Natural killer cell (primary cell): ENCODE data around the gene GREB1. TPM values are rescaled to one million over a fixed set of nuclear protein-coding genes. Genes with fewer than 3 reads are reported as not detected.

Source experiments
- ATAC-seq, 3 donors: fragments of 150-1000 bp in 2 of 3; fragments of 200-7000 bp in 1 of 3; cut with Tn5 transposase; 1 replicate in 1 of 3; 2 replicates in 2 of 3; pipeline ENCODE4 v1.10.0; 2021; ENCODE audit warnings: mild to moderate bottlenecking in 2 of 3, moderate library complexity in 2 of 3
- DNase-seq, 2 donors: peaks; one replicate each; pipeline versions ENCODE4 v3.0.0 to v3.0.0-alpha.2; 2013 to 2021; ENCODE audit warnings: mixed read lengths in 1 of 2
- H3K27ac ChIP-seq: one replicate; pipeline ENCODE4 v1.5.1; 2013; ENCODE audit warnings: mild to moderate bottlenecking, low read length
- H3K27me3 ChIP-seq: one replicate; pipeline ENCODE4 v1.6.1; 2013; ENCODE audit warnings: low read length; ENCODE audit not compliant: control insufficient read depth, insufficient read depth
- H3K36me3 ChIP-seq: one replicate; pipeline ENCODE4 v1.6.1; 2013; ENCODE audit warnings: low read length; ENCODE audit not compliant: control insufficient read depth, insufficient read depth
- H3K4me1 ChIP-seq: one replicate; pipeline ENCODE4 v1.6.1; 2013; ENCODE audit warnings: low read length; ENCODE audit not compliant: control insufficient read depth, insufficient read depth
- H3K4me3 ChIP-seq: one replicate; pipeline ENCODE4 v1.5.1; 2013; ENCODE audit warnings: low read length
- H3K9me3 ChIP-seq: one replicate; pipeline ENCODE4 v1.6.1; 2013; ENCODE audit warnings: low read length; ENCODE audit not compliant: control insufficient read depth, insufficient read depth
- H3K27ac Mint-ChIP-seq, 2 donors: one replicate each; pipeline ENCODE4 v1.8.0; 2022; ENCODE audit warnings: mild to moderate bottlenecking in 2 of 2, mixed read lengths in 2 of 2, moderate library complexity in 1 of 2
- H3K27me3 Mint-ChIP-seq, 2 donors: one replicate each; pipeline ENCODE4 v1.8.0; 2022; ENCODE audit warnings: low read depth in 2 of 2, mixed read lengths in 2 of 2
- H3K36me3 Mint-ChIP-seq: one replicate; pipeline ENCODE4 v1.8.0; 2022; ENCODE audit warnings: mixed read lengths
- H3K4me1 Mint-ChIP-seq, 2 donors: one replicate each; pipeline ENCODE4 v1.8.0; 2022; ENCODE audit warnings: mixed read lengths in 2 of 2
- H3K4me3 Mint-ChIP-seq: one replicate; pipeline ENCODE4 v1.8.0; 2022; ENCODE audit warnings: mild to moderate bottlenecking, moderate library complexity, mixed read lengths
- H3K9me3 Mint-ChIP-seq, 2 donors: one replicate each; pipeline ENCODE4 v1.8.0; 2022; ENCODE audit warnings: mixed read lengths in 2 of 2
- CTCF ChIP-seq: fragments of 200-600 bp; IDR thresholded peaks from one replicate; pipeline ENCODE4 v1.8.0; 2022; ENCODE audit warnings: antibody characterized with exemption
- WGBS: methylation state at CpG from one replicate; pipeline ENCODE4 v1.1.7; 2013; ENCODE audit warnings: missing lambda C conversion rate; ENCODE audit not compliant: insufficient coverage; 5-methylcytosine and 5-hydroxymethylcytosine counted together
- intact Hi-C: fragments of 100-400 bp; cut with micrococcal nuclease; formaldehyde crosslinking; loops from one replicate; pipeline ENCODE4 v1.14.2; 2022
- total RNA-seq, 4 donors: library from RNA; stranded (reverse); fragments of 120-200 nt in 1 of 4; gene quantifications; one replicate each; pipeline versions ENCODE4 v1.2.3 to v1.2.4, GENCODE V29; 2013 to 2022

GREB1 gene
- total RNA-seq, 3 donors from 2014 or later (not counting 1 experiment from before 2014, with no cell fraction given), result 0.85 to 2.5 (median 2.4) TPM

- Mint-ChIP-seq H3K9me3 (no peaks in the 10 kb centered on the region), H3K27ac (no peak overlapping the region), H3K4me3 (no peak overlapping the region), H3K4me1 (peaks cover 0 to 2% of the 10 kb centered on the region in 2 donors), H3K36me3 (no peaks in the 10 kb centered on the region), H3K27me3 (no peaks in the 10 kb centered on the region)
- H3K27me3 ChIP-seq, result no peaks in the 10 kb centered on the region
- TF ChIP-seq CTCF, result no peak
- WGBS, result 90% methylated on average over 11 of the region's 11 CpGs
- no peak overlapping the region for H3K27ac ChIP-seq
- no peak overlapping the region for H3K4me3 ChIP-seq
- no peaks in the 10 kb centered on the region for H3K9me3 ChIP-seq
- ATAC-seq (no peak), DNase-seq (no peak)
- no peaks in the 10 kb centered on the region for H3K4me1 ChIP-seq
- H3K36me3 ChIP-seq, result no peaks in the 10 kb centered on the region
- intact Hi-C loops, result no loop called here
Measured at GRCh38 chr2:11578986-11579774, 45.3 kb downstream of the GREB1 start.

GRCh38 chr2:11579867-11580659 lies 46.2 kb downstream of the GREB1 start:
- no peak for TF ChIP-seq CTCF
- peaks cover 0 to 6% of the 10 kb centered on the region in 2 donors for H3K4me1 Mint-ChIP-seq
- intact Hi-C loops, result loop anchor here (10.0 kb wide), 1 partner anchor 345 kb away; no protein-coding TSS in a partner anchor
- Histone ChIP-seq H3K27me3 (no peaks in the 10 kb centered on the region), H3K27ac (no peak overlapping the region), H3K4me3 (no peak overlapping the region), H3K9me3 (no peaks in the 10 kb centered on the region), H3K4me1 (no peaks in the 10 kb centered on the region), H3K36me3 (no peaks in the 10 kb centered on the region)
- ATAC-seq, result no peak
- H3K9me3 Mint-ChIP-seq, result no peaks in the 10 kb centered on the region
- WGBS, result 90% methylated on average over 9 of the region's 10 CpGs
- no peak overlapping the region for H3K4me3 Mint-ChIP-seq
- H3K27me3 Mint-ChIP-seq, result no peaks in the 10 kb centered on the region
- DNase-seq, result no peak
- no peaks in the 10 kb centered on the region for H3K36me3 Mint-ChIP-seq
- no peak overlapping the region for H3K27ac Mint-ChIP-seq

- TF ChIP-seq CTCF, result no peak
- intact Hi-C loops, result loop anchor here (10.0 kb wide), 1 partner anchor 346 kb away; no protein-coding TSS in a partner anchor
- peaks cover 0 to 6% of the 10 kb centered on the region in 2 donors for H3K4me1 Mint-ChIP-seq
- no peaks in the 10 kb centered on the region for H3K36me3 Mint-ChIP-seq
- no peaks in the 10 kb centered on the region for H3K9me3 ChIP-seq
- no peak overlapping the region for H3K27ac Mint-ChIP-seq
- WGBS, result 93% methylated on average over 12 of the region's 12 CpGs
- H3K9me3 Mint-ChIP-seq, result no peaks in the 10 kb centered on the region
- H3K4me1 ChIP-seq, result no peaks in the 10 kb centered on the region
- DNase-seq (no peak), ATAC-seq (no peak)
- no peak overlapping the region for H3K4me3 ChIP-seq
- H3K4me3 Mint-ChIP-seq, result no peak overlapping the region
- H3K36me3 ChIP-seq, result no peaks in the 10 kb centered on the region
- H3K27me3 Mint-ChIP-seq, result peaks cover 0 to 5% of the 10 kb centered on the region in 2 donors
- H3K27me3 ChIP-seq, result no peaks in the 10 kb centered on the region
- H3K27ac ChIP-seq, result no peak overlapping the region
Measured at GRCh38 chr2:11580697-11581096, 46.9 kb downstream of the GREB1 start.
